Liver (tissue), 9 donors: ENCODE data around the gene PFAS. TPM values are rescaled to one million over a fixed set of nuclear protein-coding genes. Genes with fewer than 3 reads are reported as not detected.

Source experiments
- DNase-seq: peaks from one replicate; pipeline ENCODE4 v3.0.0-alpha.2; 2017; ENCODE audit warnings: low spot score
- H3K27ac ChIP-seq, 2 donors: one replicate each; pipeline ENCODE4 v1.7.0; 2013; ENCODE audit warnings: inconsistent platforms in 2 of 2, low read length in 2 of 2, control low read depth in 1 of 2, low read depth in 1 of 2, mild to moderate bottlenecking in 1 of 2
- H3K27me3 ChIP-seq, 4 donors: one replicate each; pipeline versions ENCODE4 v1.6.1 to v1.7.0; 2013; ENCODE audit warnings: low read length in 3 of 4, inconsistent platforms in 1 of 4, mild to moderate bottlenecking in 1 of 4, moderate library complexity in 1 of 4; ENCODE audit not compliant: control insufficient read depth in 4 of 4, insufficient read depth in 4 of 4
- H3K36me3 ChIP-seq, 4 donors: one replicate each; pipeline versions ENCODE4 v1.6.1 to v1.7.0; 2013; ENCODE audit warnings: low read length in 3 of 4, mild to moderate bottlenecking in 3 of 4, low read depth in 1 of 4, moderate library complexity in 1 of 4; ENCODE audit not compliant: control insufficient read depth in 4 of 4, insufficient read depth in 3 of 4
- H3K4me1 ChIP-seq, 4 donors: one replicate each; pipeline versions ENCODE4 v1.6.1 to v1.7.0; 2013; ENCODE audit warnings: low read length in 3 of 4, mild to moderate bottlenecking in 3 of 4, moderate library complexity in 1 of 4; ENCODE audit not compliant: control insufficient read depth in 4 of 4, insufficient read depth in 4 of 4
- H3K4me3 ChIP-seq, 3 donors: one replicate each; pipeline versions ENCODE4 v1.6.1 to v1.7.0; 2013; ENCODE audit warnings: low read length in 3 of 3, control low read depth in 1 of 3, low read depth in 1 of 3, mild to moderate bottlenecking in 1 of 3
- H3K9ac ChIP-seq, 2 donors: one replicate each; pipeline ENCODE4 v1.7.0; 2013; ENCODE audit warnings: low read length in 2 of 2, mild to moderate bottlenecking in 2 of 2, moderate library complexity in 2 of 2, control low read depth in 1 of 2, low read depth in 1 of 2
- H3K9me3 ChIP-seq, 4 donors: one replicate each; pipeline versions ENCODE4 v1.6.1 to v1.7.0; 2013; ENCODE audit warnings: low read length in 3 of 4; ENCODE audit not compliant: control insufficient read depth in 4 of 4
- ATF3 ChIP-seq: IDR thresholded peaks from 2 replicates; pipeline ENCODE4 v1.6.1; 2016; ENCODE audit warnings: antibody characterized with exemption
- EGR1 ChIP-seq, 2 donors: IDR thresholded peaks; 2 replicates each; pipeline ENCODE4 v1.6.1; 2016 to 2018; ENCODE audit warnings: antibody characterized with exemption in 2 of 2, low read depth in 2 of 2
- FOXA1 ChIP-seq: IDR thresholded peaks from 2 replicates; pipeline ENCODE4 v1.6.1; 2016; ENCODE audit warnings: antibody characterized with exemption
- FOXA2 ChIP-seq: IDR thresholded peaks from 2 replicates; pipeline ENCODE4 v1.6.1; 2016; ENCODE audit warnings: antibody characterized with exemption
- GABPA ChIP-seq, 2 donors: IDR thresholded peaks in 1 of 2; conservative IDR thresholded peaks in 1 of 2; 2 replicates each; pipeline ENCODE4 v1.6.1; 2016; ENCODE audit warnings: antibody characterized with exemption in 2 of 2, mild to moderate bottlenecking in 1 of 2, moderate library complexity in 1 of 2
- HNF4A ChIP-seq, 2 donors: conservative IDR thresholded peaks; 2 replicates each; pipeline ENCODE4 v1.6.1; 2016; ENCODE audit warnings: antibody characterized with exemption in 2 of 2, mild to moderate bottlenecking in 2 of 2
- HNF4G ChIP-seq: IDR thresholded peaks from 2 replicates; pipeline ENCODE4 v1.6.1; 2016; ENCODE audit warnings: antibody characterized with exemption
- JUND ChIP-seq, 2 donors: IDR thresholded peaks; 2 replicates each; pipeline ENCODE4 v1.6.1; 2016; ENCODE audit warnings: antibody characterized with exemption in 2 of 2
- MAX ChIP-seq: IDR thresholded peaks from 2 replicates; pipeline ENCODE4 v1.6.1; 2016; ENCODE audit warnings: antibody characterized with exemption
- NR2F2 ChIP-seq: IDR thresholded peaks from 2 replicates; pipeline ENCODE4 v1.6.1; 2016; ENCODE audit warnings: antibody characterized with exemption
- RAD21 ChIP-seq, 2 donors: IDR thresholded peaks; 2 replicates each; pipeline ENCODE4 v1.6.1; 2016; ENCODE audit warnings: antibody characterized with exemption in 2 of 2, mild to moderate bottlenecking in 2 of 2
- REST ChIP-seq: IDR thresholded peaks from 2 replicates; pipeline ENCODE4 v1.6.1; 2016; ENCODE audit warnings: antibody characterized with exemption, mild to moderate bottlenecking
- RXRA ChIP-seq, 2 donors: IDR thresholded peaks; 2 replicates each; pipeline ENCODE4 v1.6.1; 2017 to 2018; ENCODE audit warnings: antibody characterized with exemption in 2 of 2, mild to moderate bottlenecking in 1 of 2
- SP1 ChIP-seq: IDR thresholded peaks from 2 replicates; pipeline ENCODE4 v1.6.1; 2018; ENCODE audit warnings: antibody characterized with exemption, mild to moderate bottlenecking
- TAF1 ChIP-seq: conservative IDR thresholded peaks from 2 replicates; pipeline ENCODE4 v1.6.1; 2016; ENCODE audit warnings: antibody characterized with exemption, mild to moderate bottlenecking
- YY1 ChIP-seq: IDR thresholded peaks from 2 replicates; pipeline ENCODE4 v1.6.1; 2016; ENCODE audit warnings: antibody characterized with exemption, mild to moderate bottlenecking
- WGBS: extraction: QIAGEN DNeasy Blood & Tissue Kit; methylation state at CpG from one replicate; pipeline ENCODE4 v1.1.7; 2013; 5-methylcytosine and 5-hydroxymethylcytosine counted together
- polyA plus RNA-seq, 2 donors: library from polyadenylated mRNA; stranded (reverse) in 1 of 2; unstranded in 1 of 2; fragments of 200-250 nt in 1 of 2; fragments of >200 nt in 1 of 2; fragmentation: Nextera tagmentation in 1 of 2; extraction: Ambion mirVana in 1 of 2; gene quantifications; one replicate each; pipeline versions ENCODE4 v1.2.1 to v1.2.3, GENCODE V29; 2013 to 2015
- total RNA-seq, 2 donors: library from RNA; depleted of rRNA; stranded (reverse); fragments of >200 nt; gene quantifications; one replicate each; pipeline ENCODE4 v1.2.3, GENCODE V29; 2014
- TF ChIP-seq, protein P1 (sequence below): IDR thresholded peaks from 2 replicates; pipeline ENCODE4 v1.6.1; 2016; ENCODE audit warnings: antibody characterized with exemption
- TF ChIP-seq, protein P2 (sequence below): fragments of 150-350 bp; IDR thresholded peaks from 2 replicates; pipeline ENCODE4 v1.5.1; 2017; ENCODE audit warnings: improper control_type of control experiment, low read depth, low read length; ENCODE audit not compliant: missing input control
- donor health status: healthy.
- donor health status: healthy.
- donor health status: healthy.
- donor health status: healthy.
- donor health status: healthy.

The PFAS gene
- total and polyA plus RNA-seq, 4 donors, result 6.0 to 18.5 (median 10.8) TPM

DNA sequence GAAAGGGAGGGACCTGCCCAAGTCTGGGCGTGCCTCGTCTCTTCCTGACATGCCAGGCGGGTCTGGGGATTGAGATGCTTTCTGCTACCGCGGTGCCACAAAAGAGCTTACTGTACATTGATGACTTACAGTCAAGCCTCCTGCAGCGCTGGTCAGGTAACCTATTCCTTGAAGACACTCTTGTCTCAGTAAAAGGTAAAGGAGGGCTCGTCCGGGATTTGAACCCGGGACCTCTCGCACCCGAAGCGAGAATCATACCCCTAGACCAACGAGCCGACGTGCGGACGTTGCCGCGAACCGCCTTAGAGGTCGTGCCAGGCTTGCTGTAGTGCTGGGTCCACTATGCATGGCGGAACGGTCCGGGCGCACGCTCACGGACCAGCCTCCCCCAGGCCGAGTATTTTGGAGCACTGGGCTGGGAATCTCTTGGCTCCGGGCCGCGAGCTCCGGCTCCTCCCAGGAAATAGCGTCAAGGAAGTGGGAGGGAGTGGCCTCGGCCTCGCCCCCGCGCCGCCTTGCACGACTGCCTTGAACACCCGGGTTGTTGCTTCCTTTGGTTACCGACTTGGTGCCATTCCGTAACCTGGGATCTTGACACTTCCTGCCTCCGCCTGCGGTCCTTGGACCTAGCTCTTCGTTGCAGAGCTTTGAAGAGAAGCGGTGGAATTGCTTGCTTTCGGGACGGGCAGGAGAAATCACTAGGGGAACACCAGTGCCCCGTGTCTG, 26.3 kb upstream of the PFAS start:
- no peaks in the 10 kb centered on the region for H3K9me3 ChIP-seq
- H3K4me1 ChIP-seq, result peaks cover 4 to 25% (median 15%) of the 10 kb centered on the region in 4 donors
- under 1% methylated on average over 49 of the region's 49 CpGs for whole genome bisulfite sequencing
- H3K27ac ChIP-seq, result peak overlapping the region; percentile 82 to 93
- H3K9ac ChIP-seq, result peak overlapping the region; percentile 32 to 91
- H3K27me3 ChIP-seq, result no peaks in the 10 kb centered on the region
- DNase-seq, result peak; percentile 96
- no peak for TF ChIP-seq RAD21 (IDR thresholded peaks at IDR 0.05)
- TF ChIP-seq FOXA1, result no peak
- TF ChIP-seq TAF1, result peak; percentile 19
- peak; percentile 74 for TF ChIP-seq YY1
- no peak for TF ChIP-seq HNF4G
- no peak for TF ChIP-seq FOXA2
- peak; percentile 93 to 99 for TF ChIP-seq EGR1 (IDR thresholded peaks at IDR 0.05; ENCODE audit: low read depth in 2 of 2)
- TF ChIP-seq, protein P1, sequence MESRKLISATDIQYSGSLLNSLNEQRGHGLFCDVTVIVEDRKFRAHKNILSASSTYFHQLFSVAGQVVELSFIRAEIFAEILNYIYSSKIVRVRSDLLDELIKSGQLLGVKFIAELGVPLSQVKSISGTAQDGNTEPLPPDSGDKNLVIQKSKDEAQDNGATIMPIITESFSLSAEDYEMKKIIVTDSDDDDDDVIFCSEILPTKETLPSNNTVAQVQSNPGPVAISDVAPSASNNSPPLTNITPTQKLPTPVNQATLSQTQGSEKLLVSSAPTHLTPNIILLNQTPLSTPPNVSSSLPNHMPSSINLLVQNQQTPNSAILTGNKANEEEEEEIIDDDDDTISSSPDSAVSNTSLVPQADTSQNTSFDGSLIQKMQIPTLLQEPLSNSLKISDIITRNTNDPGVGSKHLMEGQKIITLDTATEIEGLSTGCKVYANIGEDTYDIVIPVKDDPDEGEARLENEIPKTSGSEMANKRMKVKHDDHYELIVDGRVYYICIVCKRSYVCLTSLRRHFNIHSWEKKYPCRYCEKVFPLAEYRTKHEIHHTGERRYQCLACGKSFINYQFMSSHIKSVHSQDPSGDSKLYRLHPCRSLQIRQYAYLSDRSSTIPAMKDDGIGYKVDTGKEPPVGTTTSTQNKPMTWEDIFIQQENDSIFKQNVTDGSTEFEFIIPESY, result no peak
- TF ChIP-seq HNF4A (conservative IDR thresholded peaks at IDR 0.05), result peak in 1 of 2 donors; percentile 12
- peak; percentile 56 to 90 for TF ChIP-seq GABPA (IDR thresholded peaks at IDR 0.05 in 1 of 2, conservative IDR thresholded peaks at IDR 0.05 in 1 of 2)
- TF ChIP-seq, protein P2, sequence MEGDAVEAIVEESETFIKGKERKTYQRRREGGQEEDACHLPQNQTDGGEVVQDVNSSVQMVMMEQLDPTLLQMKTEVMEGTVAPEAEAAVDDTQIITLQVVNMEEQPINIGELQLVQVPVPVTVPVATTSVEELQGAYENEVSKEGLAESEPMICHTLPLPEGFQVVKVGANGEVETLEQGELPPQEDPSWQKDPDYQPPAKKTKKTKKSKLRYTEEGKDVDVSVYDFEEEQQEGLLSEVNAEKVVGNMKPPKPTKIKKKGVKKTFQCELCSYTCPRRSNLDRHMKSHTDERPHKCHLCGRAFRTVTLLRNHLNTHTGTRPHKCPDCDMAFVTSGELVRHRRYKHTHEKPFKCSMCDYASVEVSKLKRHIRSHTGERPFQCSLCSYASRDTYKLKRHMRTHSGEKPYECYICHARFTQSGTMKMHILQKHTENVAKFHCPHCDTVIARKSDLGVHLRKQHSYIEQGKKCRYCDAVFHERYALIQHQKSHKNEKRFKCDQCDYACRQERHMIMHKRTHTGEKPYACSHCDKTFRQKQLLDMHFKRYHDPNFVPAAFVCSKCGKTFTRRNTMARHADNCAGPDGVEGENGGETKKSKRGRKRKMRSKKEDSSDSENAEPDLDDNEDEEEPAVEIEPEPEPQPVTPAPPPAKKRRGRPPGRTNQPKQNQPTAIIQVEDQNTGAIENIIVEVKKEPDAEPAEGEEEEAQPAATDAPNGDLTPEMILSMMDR, result no peak
- peak; percentile 25 to 49 for TF ChIP-seq RXRA (IDR thresholded peaks at IDR 0.05)
- TF ChIP-seq JUND (IDR thresholded peaks at IDR 0.05), result peak in 1 of 2 donors; percentile 14
- TF ChIP-seq MAX, result peak; percentile 62
- TF ChIP-seq REST, result no peak
- TF ChIP-seq ATF3, result peak; percentile 96
- peak; percentile 67 for TF ChIP-seq SP1
- no peak for TF ChIP-seq NR2F2
- peaks cover 0 to 8% (median 5%) of the 10 kb centered on the region in 4 donors for H3K36me3 ChIP-seq
- peak overlapping the region; percentile 60 to 77 (median 67) for H3K4me3 ChIP-seq
